Mucosa of descending colon (tissue), 3 donors: Measurements from ENCODE around the gene GLMN. TPM values are rescaled to one million over a fixed set of nuclear protein-coding genes. Genes with fewer than 3 reads are reported as not detected.

Experiments
- ATAC-seq: fragments of 200-7000 bp; cut with Tn5 transposase; one replicate; pipeline ENCODE4 v1.9.1; 2020; ENCODE audit warnings: mild to moderate bottlenecking, moderate library complexity
- DNase-seq, 3 donors: peaks; one replicate each; pipeline ENCODE4 v3.0.0-alpha.2; 2020
- H3K36me3 ChIP-seq: fragments of 200-600 bp; one replicate; pipeline ENCODE4 v1.8.0; 2021; ENCODE audit warnings: low read depth, mild to moderate bottlenecking
- H3K4me1 ChIP-seq: fragments of 200-600 bp; one replicate; pipeline ENCODE4 v1.8.0; 2021; ENCODE audit warnings: low read depth, mild to moderate bottlenecking
- H3K4me3 ChIP-seq: fragments of 200-600 bp; one replicate; pipeline ENCODE4 v1.8.0; 2021; ENCODE audit warnings: mild to moderate bottlenecking
- H3K9me3 ChIP-seq: fragments of 200-600 bp; one replicate; pipeline ENCODE4 v1.8.0; 2021; ENCODE audit warnings: mild to moderate bottlenecking
- intact Hi-C, 2 donors: fragments of 100-400 bp; cut with DNase I in 1 of 2; cut with micrococcal nuclease in 1 of 2; formaldehyde crosslinking; loops; one replicate each; pipeline versions ENCODE4 v1.11.0 to v1.11.1; 2022; cut with DNase I, micrococcal nuclease
- total RNA-seq, 3 donors: library from RNA; stranded (reverse); fragmentation: NEBNext Ultra II Directional in 2 of 3; extraction: Animal tissue kit (Norgen Biotek cat#: 25700) in 2 of 3; gene quantifications; one replicate each; pipeline versions ENCODE4 v1.2.1 to v1.2.4, GENCODE V29; 2021 to 2023
- TF ChIP-seq, protein P1 (sequence below): fragments of 200-600 bp; IDR thresholded peaks from one replicate; pipeline ENCODE4 v1.8.0; 2022; ENCODE audit warnings: antibody characterized with exemption, mild to moderate bottlenecking
- donor health status: DM: no; HTN: no; CAD: no; lungs with moderate emphysema.
- donor health status: DM: no; HTN: no; CAD: no.
- donor health status: DM: no; HTN: yes; CAD: no.

The GLMN gene
- total RNA-seq, 3 donors from 2014 or later = 5.9 to 7.1 (median 6.8) TPM

DNA sequence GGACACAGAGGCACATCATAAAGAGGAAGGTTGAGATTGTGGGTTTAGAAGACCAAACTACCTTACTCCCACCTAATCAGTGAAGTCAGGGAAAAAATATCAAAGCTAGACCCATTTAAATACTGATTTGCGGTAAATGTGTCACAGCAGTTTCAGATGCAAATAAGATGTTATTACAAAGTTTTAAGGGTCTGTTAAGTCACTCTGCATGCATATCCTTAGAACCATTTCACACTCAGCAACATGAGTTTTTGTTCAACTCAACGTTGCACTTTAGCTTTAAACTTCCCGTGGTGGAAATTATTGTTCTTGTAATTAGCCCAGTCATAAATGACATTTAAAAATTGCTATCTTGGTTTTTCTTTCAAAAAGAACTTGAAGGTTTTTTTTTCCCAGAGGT, 34.9 kb upstream of the GLMN start:
- DNase-seq (no peak), ATAC-seq (no peak)
- H3K9me3 ChIP-seq = no peaks in the 10 kb centered on the region
- H3K36me3 ChIP-seq = no peaks in the 10 kb centered on the region
- no peaks in the 10 kb centered on the region for H3K4me1 ChIP-seq
- TF ChIP-seq, protein P1, sequence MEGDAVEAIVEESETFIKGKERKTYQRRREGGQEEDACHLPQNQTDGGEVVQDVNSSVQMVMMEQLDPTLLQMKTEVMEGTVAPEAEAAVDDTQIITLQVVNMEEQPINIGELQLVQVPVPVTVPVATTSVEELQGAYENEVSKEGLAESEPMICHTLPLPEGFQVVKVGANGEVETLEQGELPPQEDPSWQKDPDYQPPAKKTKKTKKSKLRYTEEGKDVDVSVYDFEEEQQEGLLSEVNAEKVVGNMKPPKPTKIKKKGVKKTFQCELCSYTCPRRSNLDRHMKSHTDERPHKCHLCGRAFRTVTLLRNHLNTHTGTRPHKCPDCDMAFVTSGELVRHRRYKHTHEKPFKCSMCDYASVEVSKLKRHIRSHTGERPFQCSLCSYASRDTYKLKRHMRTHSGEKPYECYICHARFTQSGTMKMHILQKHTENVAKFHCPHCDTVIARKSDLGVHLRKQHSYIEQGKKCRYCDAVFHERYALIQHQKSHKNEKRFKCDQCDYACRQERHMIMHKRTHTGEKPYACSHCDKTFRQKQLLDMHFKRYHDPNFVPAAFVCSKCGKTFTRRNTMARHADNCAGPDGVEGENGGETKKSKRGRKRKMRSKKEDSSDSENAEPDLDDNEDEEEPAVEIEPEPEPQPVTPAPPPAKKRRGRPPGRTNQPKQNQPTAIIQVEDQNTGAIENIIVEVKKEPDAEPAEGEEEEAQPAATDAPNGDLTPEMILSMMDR = no peak
- intact Hi-C loops = no loop called here
- no peak overlapping the region for H3K4me3 ChIP-seq

DNA sequence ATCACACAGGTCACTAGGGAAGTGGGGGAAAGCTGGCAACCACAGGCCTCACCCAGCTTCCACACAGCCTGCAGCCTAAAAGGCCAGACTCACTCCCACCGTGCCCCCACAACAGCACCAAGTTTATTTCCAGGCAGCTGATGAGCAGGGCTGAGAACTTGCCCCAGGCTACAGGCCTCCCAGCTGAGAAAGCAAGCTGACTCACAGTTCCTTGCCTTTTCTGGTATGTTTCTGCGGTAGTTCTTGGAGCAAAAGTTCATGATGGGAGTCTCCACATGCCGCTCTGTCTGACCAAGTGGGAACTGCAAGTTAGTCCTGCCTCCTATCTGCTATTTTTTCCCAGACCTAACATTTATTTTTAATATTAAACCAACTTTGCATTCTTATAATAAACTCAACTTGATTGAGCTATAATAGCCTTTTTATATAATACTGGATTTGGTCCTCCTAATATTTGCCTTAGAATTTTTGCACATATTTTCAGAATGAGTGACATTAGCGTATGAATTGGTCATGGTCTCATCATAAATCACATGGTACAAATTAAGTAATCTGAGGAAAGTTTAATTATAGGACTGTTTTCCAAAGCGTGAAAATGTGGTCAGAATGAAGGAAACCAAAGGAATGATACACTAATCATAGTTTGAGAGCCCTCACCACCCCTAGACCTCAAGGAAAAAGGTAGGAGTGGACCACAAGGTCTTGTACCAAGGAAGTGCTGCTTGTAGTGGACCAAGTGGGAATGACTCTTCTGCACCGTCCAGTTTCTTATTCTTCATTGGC, 30.8 kb upstream of the GLMN start:
- no peaks in the 10 kb centered on the region for H3K36me3 ChIP-seq
- no peaks in the 10 kb centered on the region for H3K4me1 ChIP-seq
- TF ChIP-seq, protein P1 = no peak
- intact Hi-C loops = no loop called here
- peaks cover 23% of the 10 kb centered on the region for H3K9me3 ChIP-seq
- DNase-seq (no peak), ATAC-seq (no peak)
- no peak overlapping the region for H3K4me3 ChIP-seq

DNA sequence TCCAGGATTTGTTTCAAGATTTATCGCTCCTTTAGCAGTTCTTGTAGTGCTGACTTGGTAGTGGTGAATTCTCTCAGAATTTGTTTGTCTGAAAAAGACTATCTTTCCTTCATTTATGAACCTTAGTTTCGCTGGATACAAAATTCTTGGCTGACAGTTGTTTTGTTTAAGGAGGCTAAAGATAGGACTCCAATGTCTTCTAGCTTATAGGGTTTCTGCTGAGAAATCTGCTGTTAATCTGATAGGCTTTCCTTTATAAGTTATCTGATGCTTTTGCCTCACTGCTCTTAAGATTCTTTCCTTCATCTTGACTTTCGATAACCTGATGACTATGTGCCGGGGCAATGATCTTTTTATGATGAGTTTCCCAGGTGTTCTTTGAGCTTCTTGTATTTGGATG, 29.0 kb upstream of the GLMN start:
- Histone ChIP-seq H3K36me3 (no peaks in the 10 kb centered on the region), H3K9me3 (peaks cover 23% of the 10 kb centered on the region), H3K4me1 (no peaks in the 10 kb centered on the region), H3K4me3 (no peak overlapping the region)
- intact Hi-C loops = no loop called here
- ATAC-seq = no peak
- no peak for DNase-seq
- TF ChIP-seq, protein P1 = no peak

DNA sequence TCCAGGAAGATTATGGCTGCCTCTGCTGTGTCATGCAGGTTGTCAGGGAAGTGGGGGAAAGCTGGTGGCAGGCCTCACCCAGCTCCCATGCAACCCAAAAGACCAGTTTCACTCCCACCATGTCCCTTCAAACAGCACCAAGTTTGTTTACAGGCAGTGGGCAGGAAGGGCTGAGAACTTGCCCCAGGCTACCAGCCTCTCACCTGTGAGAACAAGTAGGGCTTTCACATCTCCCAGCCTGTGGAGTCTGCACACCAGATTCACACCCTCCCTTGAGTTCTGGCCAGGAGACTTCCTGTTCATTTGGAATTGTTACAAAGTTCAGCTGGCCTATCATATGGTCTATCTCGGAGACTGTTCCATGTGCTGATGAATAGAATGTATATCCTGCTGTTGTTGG, 27.9 kb upstream of the GLMN start:
- ATAC-seq (no peak), DNase-seq (no peak)

DNA sequence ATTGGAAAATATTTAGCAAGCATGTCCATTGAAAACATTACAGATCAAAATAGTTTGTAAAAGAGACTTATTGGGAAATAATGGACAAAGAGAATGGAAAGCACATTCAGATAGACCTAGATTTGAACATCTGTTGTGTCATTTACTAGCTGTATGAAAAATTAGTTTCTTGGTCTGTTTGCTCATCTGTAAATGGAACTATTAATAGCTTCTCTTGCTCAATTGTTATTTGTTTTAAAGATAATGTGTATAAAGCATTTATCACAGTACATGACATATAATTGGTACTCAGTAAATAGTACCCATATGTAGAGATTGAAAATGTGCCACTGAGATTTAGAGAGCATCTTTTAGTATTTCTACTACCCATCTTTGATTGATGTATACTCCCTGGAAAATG, 26.0 kb upstream of the GLMN start:
- ATAC-seq (no peak), DNase-seq (no peak)
- H3K4me3 ChIP-seq = no peak overlapping the region
- H3K4me1 ChIP-seq = no peaks in the 10 kb centered on the region
- peaks cover 23% of the 10 kb centered on the region for H3K9me3 ChIP-seq
- no peaks in the 10 kb centered on the region for H3K36me3 ChIP-seq
- TF ChIP-seq, protein P1 = no peak
- intact Hi-C loops = no loop called here

More for the DNA sequence above, 27.9 kb upstream of the GLMN start:
- Histone ChIP-seq H3K36me3 (no peaks in the 10 kb centered on the region), H3K4me3 (no peak overlapping the region), H3K4me1 (no peaks in the 10 kb centered on the region), H3K9me3 (peaks cover 23% of the 10 kb centered on the region)
- intact Hi-C loops = no loop called here
- TF ChIP-seq, protein P1 = no peak
